Liver (tissue), 3 donors: ENCODE measurements around the gene ABCA13.

ENCODE experiments used
- FOXA1 ChIP-seq: IDR thresholded peaks from 2 replicates; pipeline ENCODE4 v1.6.1; 2016; ENCODE audit warnings: antibody characterized with exemption
- JUND ChIP-seq, 2 donors: IDR thresholded peaks; 2 replicates each; pipeline ENCODE4 v1.6.1; 2016; ENCODE audit warnings: antibody characterized with exemption in 2 of 2
- NR2F2 ChIP-seq: IDR thresholded peaks from 2 replicates; pipeline ENCODE4 v1.6.1; 2016; ENCODE audit warnings: antibody characterized with exemption
- RAD21 ChIP-seq, 2 donors: IDR thresholded peaks; 2 replicates each; pipeline ENCODE4 v1.6.1; 2016; ENCODE audit warnings: antibody characterized with exemption in 2 of 2, mild to moderate bottlenecking in 2 of 2
- SP1 ChIP-seq: IDR thresholded peaks from 2 replicates; pipeline ENCODE4 v1.6.1; 2018; ENCODE audit warnings: antibody characterized with exemption, mild to moderate bottlenecking
- YY1 ChIP-seq: IDR thresholded peaks from 2 replicates; pipeline ENCODE4 v1.6.1; 2016; ENCODE audit warnings: antibody characterized with exemption, mild to moderate bottlenecking
- TF ChIP-seq, protein P1 (sequence below): fragments of 150-350 bp; IDR thresholded peaks from 2 replicates; pipeline ENCODE4 v1.5.1; 2017; ENCODE audit warnings: improper control_type of control experiment, low read depth, low read length; ENCODE audit not compliant: missing input control
- TF ChIP-seq, protein P2 (sequence below): IDR thresholded peaks from 2 replicates; pipeline ENCODE4 v1.6.1; 2016; ENCODE audit warnings: antibody characterized with exemption
- TF ChIP-seq, protein P3 (sequence below): IDR thresholded peaks from 2 replicates; pipeline ENCODE4 v1.6.1; 2016; ENCODE audit warnings: antibody characterized with exemption
- TF ChIP-seq, protein P4 (sequence below): IDR thresholded peaks from 2 replicates; pipeline ENCODE4 v1.6.1; 2016; ENCODE audit warnings: antibody characterized with exemption, mild to moderate bottlenecking
- donor health status: healthy.
- donor health status: healthy.

DNA sequence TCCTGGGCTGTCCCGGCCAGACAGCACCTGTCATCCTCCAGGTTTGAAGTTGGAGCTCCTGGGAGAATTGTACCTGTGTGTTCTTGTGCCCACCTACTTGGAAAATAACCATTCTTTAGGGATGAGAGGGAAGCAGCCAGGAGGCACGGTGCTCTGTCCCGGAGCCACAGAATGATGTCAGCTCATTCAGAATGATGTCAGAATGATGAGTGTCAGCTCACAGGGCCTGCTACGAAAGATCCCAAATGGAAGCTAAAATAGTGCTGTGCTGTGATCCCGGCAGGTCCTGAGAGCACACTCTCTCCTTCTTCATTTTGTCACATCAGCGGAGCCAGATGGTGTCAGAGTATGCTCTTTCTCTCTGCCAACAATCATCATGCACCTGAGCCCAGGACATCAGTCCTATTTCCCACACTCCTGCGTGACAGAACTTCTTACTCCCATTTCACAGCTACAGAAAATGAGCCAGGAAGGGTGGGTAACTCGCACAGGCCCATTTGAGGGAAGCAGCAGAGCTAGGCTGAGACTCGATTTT is 8.3 kb downstream of the ABCA13 start:
- TF ChIP-seq, protein P1, sequence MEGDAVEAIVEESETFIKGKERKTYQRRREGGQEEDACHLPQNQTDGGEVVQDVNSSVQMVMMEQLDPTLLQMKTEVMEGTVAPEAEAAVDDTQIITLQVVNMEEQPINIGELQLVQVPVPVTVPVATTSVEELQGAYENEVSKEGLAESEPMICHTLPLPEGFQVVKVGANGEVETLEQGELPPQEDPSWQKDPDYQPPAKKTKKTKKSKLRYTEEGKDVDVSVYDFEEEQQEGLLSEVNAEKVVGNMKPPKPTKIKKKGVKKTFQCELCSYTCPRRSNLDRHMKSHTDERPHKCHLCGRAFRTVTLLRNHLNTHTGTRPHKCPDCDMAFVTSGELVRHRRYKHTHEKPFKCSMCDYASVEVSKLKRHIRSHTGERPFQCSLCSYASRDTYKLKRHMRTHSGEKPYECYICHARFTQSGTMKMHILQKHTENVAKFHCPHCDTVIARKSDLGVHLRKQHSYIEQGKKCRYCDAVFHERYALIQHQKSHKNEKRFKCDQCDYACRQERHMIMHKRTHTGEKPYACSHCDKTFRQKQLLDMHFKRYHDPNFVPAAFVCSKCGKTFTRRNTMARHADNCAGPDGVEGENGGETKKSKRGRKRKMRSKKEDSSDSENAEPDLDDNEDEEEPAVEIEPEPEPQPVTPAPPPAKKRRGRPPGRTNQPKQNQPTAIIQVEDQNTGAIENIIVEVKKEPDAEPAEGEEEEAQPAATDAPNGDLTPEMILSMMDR = no peak
- TF ChIP-seq, protein P2, sequence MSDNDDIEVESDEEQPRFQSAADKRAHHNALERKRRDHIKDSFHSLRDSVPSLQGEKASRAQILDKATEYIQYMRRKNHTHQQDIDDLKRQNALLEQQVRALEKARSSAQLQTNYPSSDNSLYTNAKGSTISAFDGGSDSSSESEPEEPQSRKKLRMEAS = no peak
- TF ChIP-seq JUND (IDR thresholded peaks at IDR 0.05) = no peak
- TF ChIP-seq YY1 = no peak
- TF ChIP-seq, protein P3, sequence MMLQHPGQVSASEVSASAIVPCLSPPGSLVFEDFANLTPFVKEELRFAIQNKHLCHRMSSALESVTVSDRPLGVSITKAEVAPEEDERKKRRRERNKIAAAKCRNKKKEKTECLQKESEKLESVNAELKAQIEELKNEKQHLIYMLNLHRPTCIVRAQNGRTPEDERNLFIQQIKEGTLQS = no peak
- no peak for TF ChIP-seq FOXA1
- no peak for TF ChIP-seq RAD21 (IDR thresholded peaks at IDR 0.05)
- no peak for TF ChIP-seq NR2F2
- TF ChIP-seq, protein P4, sequence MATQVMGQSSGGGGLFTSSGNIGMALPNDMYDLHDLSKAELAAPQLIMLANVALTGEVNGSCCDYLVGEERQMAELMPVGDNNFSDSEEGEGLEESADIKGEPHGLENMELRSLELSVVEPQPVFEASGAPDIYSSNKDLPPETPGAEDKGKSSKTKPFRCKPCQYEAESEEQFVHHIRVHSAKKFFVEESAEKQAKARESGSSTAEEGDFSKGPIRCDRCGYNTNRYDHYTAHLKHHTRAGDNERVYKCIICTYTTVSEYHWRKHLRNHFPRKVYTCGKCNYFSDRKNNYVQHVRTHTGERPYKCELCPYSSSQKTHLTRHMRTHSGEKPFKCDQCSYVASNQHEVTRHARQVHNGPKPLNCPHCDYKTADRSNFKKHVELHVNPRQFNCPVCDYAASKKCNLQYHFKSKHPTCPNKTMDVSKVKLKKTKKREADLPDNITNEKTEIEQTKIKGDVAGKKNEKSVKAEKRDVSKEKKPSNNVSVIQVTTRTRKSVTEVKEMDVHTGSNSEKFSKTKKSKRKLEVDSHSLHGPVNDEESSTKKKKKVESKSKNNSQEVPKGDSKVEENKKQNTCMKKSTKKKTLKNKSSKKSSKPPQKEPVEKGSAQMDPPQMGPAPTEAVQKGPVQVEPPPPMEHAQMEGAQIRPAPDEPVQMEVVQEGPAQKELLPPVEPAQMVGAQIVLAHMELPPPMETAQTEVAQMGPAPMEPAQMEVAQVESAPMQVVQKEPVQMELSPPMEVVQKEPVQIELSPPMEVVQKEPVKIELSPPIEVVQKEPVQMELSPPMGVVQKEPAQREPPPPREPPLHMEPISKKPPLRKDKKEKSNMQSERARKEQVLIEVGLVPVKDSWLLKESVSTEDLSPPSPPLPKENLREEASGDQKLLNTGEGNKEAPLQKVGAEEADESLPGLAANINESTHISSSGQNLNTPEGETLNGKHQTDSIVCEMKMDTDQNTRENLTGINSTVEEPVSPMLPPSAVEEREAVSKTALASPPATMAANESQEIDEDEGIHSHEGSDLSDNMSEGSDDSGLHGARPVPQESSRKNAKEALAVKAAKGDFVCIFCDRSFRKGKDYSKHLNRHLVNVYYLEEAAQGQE = no peak
- TF ChIP-seq SP1 = no peak
